Fibroblast of lung (primary cell): Measurements from ENCODE around the gene TNFSF13. TPM values are rescaled to one million over a fixed set of nuclear protein-coding genes. Genes with fewer than 3 reads are reported as not detected.
"Not testable (repeated sequence)": the region's sequence is repeated elsewhere in the genome, so short reads cannot be mapped to it uniquely, and the experiment has no call there.

ENCODE experiments used
- DNase-seq, 2 donors: peaks; one replicate each; pipeline versions ENCODE4 v3.0.0 to v3.0.0-alpha.2; 2010; ENCODE audit warnings: low read depth in 2 of 2
- H2AFZ ChIP-seq: 2 replicates; pipeline ENCODE4 v1.5.1; 2012; ENCODE audit warnings: low read length, control low read depth, inconsistent platforms
- H3K27ac ChIP-seq: 2 replicates; pipeline ENCODE4 v1.5.1; 2011; ENCODE audit warnings: low read length, control low read depth; ENCODE audit not compliant: insufficient read depth
- H3K27me3 ChIP-seq: 2 replicates; pipeline ENCODE4 v1.5.1; 2011; ENCODE audit warnings: mild to moderate bottlenecking, low read length; ENCODE audit not compliant: control insufficient read depth, insufficient read depth
- H3K36me3 ChIP-seq: 2 replicates; pipeline ENCODE4 v1.5.1; 2011; ENCODE audit warnings: low read length; ENCODE audit not compliant: control insufficient read depth, insufficient read depth
- H3K4me1 ChIP-seq: 2 replicates; pipeline ENCODE4 v1.5.1; 2011; ENCODE audit warnings: low read length; ENCODE audit not compliant: control insufficient read depth, insufficient read depth; ENCODE audit errors: extremely low read depth
- H3K4me2 ChIP-seq: 2 replicates; pipeline ENCODE4 v1.5.1; 2011; ENCODE audit warnings: low read length, control low read depth; ENCODE audit not compliant: insufficient read depth; ENCODE audit errors: extremely low read depth
- H3K4me3 ChIP-seq, 4 experiments: fragments of 200-600 bp in 1 of 4; sonication (generic) in 1 of 4; replicated peaks in 1 of 4; 2 replicates each; pipeline ENCODE4 v1.5.1; 2011 to 2016; ENCODE audit warnings: low read length in 4 of 4, low read depth in 3 of 4, mild to moderate bottlenecking in 3 of 4, control low read depth in 2 of 4, inconsistent platforms in 1 of 4, mixed read lengths in 1 of 4; ENCODE audit not compliant: insufficient read depth in 1 of 4; ENCODE audit errors: control extremely low read depth in 1 of 4
- H3K79me2 ChIP-seq: 2 replicates; pipeline ENCODE4 v1.5.1; 2012; ENCODE audit warnings: mild to moderate bottlenecking, low read length, inconsistent platforms; ENCODE audit not compliant: control insufficient read depth, insufficient read depth
- H3K9ac ChIP-seq: 2 replicates; pipeline ENCODE4 v1.5.1; 2011; ENCODE audit warnings: mild to moderate bottlenecking, low read length, control low read depth; ENCODE audit not compliant: insufficient read depth
- H3K9me3 ChIP-seq: 2 replicates; pipeline ENCODE4 v1.5.1; 2012; ENCODE audit warnings: low read depth, low read length; ENCODE audit not compliant: control insufficient read depth, insufficient read depth
- H4K20me1 ChIP-seq: 2 replicates; pipeline ENCODE4 v1.5.1; 2011; ENCODE audit warnings: low read length; ENCODE audit not compliant: control insufficient read depth, insufficient read depth; ENCODE audit errors: extremely low read depth
- CTCF ChIP-seq, 2 donors: IDR thresholded peaks in 1 of 2; conservative IDR thresholded peaks in 1 of 2; 1 replicate in 1 of 2; 2 replicates in 1 of 2; pipeline ENCODE4 v1.5.1; 2011 to 2012; ENCODE audit warnings: low read length in 2 of 2, control low read depth in 1 of 2, inconsistent platforms in 1 of 2, low read depth in 1 of 2, mild to moderate bottlenecking in 1 of 2
- EZH2 ChIP-seq: IDR thresholded peaks from 2 replicates; pipeline ENCODE4 v1.5.1; 2012; ENCODE audit warnings: low read length, control low read depth, mild to moderate bottlenecking; ENCODE audit errors: missing control alignments
- polyA plus RNA-seq, 2 donors: library from polyadenylated mRNA; depleted of rRNA in 1 of 2; stranded (reverse) in 1 of 2; unstranded in 1 of 2; fragments of >200 nt; gene quantifications; 2 replicates each; pipeline ENCODE4 v1.2.1, GENCODE V29; 2011 to 2012; ENCODE audit warnings: missing spikeins in 1 of 2
- total RNA-seq: library from RNA; depleted of rRNA; stranded (reverse); fragments of >200 nt; gene quantifications from 2 replicates; pipeline ENCODE4 v1.2.1, GENCODE V29; 2014

Gene TNFSF13
- total and polyA plus RNA-seq, 2 donors (not counting 1 experiment from before 2014, with no cell fraction given): 2.0 to 2.5 TPM

- peaks cover 36% of the 10 kb centered on the region for H3K36me3 ChIP-seq
- H3K9ac ChIP-seq: no peak overlapping the region
- H3K4me3 ChIP-seq: no peak overlapping the region
- no peak overlapping the region for H3K4me2 ChIP-seq
- H3K27me3 ChIP-seq: no peaks in the 10 kb centered on the region
- H2AFZ ChIP-seq: no peak overlapping the region
- H3K9me3 ChIP-seq: no peaks in the 10 kb centered on the region
- H3K4me1 ChIP-seq: peaks cover 36% of the 10 kb centered on the region
- H3K27ac ChIP-seq: no peak overlapping the region
- no peak for DNase-seq
- H4K20me1 ChIP-seq: no peaks in the 10 kb centered on the region
- peaks cover 7% of the 10 kb centered on the region for H3K79me2 ChIP-seq
- no peak for TF ChIP-seq CTCF (conservative IDR thresholded peaks at IDR 0.05 in 1 of 2, IDR thresholded peaks at IDR 0.05 in 1 of 2; ENCODE audit: low read depth in 1 of 2, low read length in 2 of 2)
- TF ChIP-seq EZH2: no peak
Observed at GRCh38 chr17:7592422-7593021, 34.0 kb downstream of the TNFSF13 start.

DNA sequence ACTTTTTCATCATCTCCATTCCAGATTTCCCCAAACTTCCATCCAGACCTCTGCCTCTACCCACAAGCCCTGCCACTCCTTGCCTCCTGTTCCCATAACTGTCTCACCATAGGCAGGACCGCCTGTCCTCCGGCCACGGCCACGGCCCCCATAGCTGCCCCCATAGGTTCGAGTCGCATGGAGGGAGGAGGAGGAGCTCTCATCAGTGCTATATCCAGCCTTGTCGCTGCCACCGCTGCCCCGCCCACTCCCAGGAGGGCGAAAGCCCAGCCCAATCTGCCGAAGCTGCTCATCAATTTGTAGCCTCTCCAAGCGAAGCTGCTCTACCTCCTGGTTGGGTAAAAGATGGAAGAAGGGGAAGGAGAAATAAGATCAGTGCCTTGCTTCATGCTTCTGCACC, 34.7 kb downstream of the TNFSF13 start:
- DNase-seq: no peak
- TF ChIP-seq CTCF (conservative IDR thresholded peaks at IDR 0.05 in 1 of 2, IDR thresholded peaks at IDR 0.05 in 1 of 2; ENCODE audit: low read depth in 1 of 2, low read length in 2 of 2) (no peak), EZH2 (no peak)
- H2AFZ ChIP-seq: no peak overlapping the region

DNA sequence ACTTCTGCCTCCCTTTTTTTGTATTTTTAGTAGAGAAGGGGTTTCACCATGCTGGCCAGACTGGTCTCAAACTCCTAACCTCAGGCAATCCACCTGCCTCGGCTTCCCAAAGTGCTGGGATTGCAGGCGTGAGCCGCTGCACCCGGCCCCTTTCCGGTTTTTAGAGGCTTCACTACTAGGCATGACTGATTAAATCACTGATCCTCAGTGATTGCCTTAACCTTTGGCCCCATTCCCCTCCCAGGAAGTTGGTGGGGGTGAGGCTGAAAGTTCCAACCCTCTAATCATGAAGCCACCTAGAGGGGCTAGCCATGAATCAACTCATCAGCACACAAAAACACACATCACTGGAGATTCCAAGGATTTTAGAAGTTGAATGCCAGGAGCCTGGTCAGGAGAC, 39.0 kb downstream of the TNFSF13 start:
- H2AFZ ChIP-seq, H4K20me1 ChIP-seq, H3K79me2 ChIP-seq, DNase-seq, H3K4me3 ChIP-seq, H3K4me1 ChIP-seq, H3K4me2 ChIP-seq, H3K9me3 ChIP-seq, H3K27ac ChIP-seq, H3K9ac ChIP-seq, H3K27me3 ChIP-seq: not testable (repeated sequence)
- peaks cover 21% of the 10 kb centered on the region for H3K36me3 ChIP-seq

More for the DNA sequence above, 34.7 kb downstream of the TNFSF13 start:
- Histone ChIP-seq H3K27ac (no peak overlapping the region), H3K9ac (no peak overlapping the region), H4K20me1 (no peaks in the 10 kb centered on the region), H3K9me3 (no peaks in the 10 kb centered on the region), H3K79me2 (peaks cover 7% of the 10 kb centered on the region), H3K36me3 (peaks cover 36% of the 10 kb centered on the region), H3K27me3 (no peaks in the 10 kb centered on the region), H3K4me1 (peaks cover 29% of the 10 kb centered on the region), H3K4me2 (no peak overlapping the region), H3K4me3 (no peak overlapping the region)
